Measurements from ENCODE around the gene AEBP1. TPM values are rescaled to one million over a fixed set of nuclear protein-coding genes. Genes with fewer than 3 reads are reported as not detected.

The AEBP1 gene
- total RNA-seq, 1 experiment from 2014 or later: 30.1 TPM

GRCh38 chr7:44147026-44147991 is 43.2 kb downstream of the AEBP1 start:
- BruUV-seq (replicated peaks): no TSS peak
- no peaks in the 10 kb centered on the region for H3K36me3 ChIP-seq (ENCODE audit: insufficient read depth, low read length, poor library complexity, severe bottlenecking)
- H3K27me3 ChIP-seq (replicated peaks; ENCODE audit: insufficient read depth, low read depth, low read length, poor library complexity): no peaks in the 10 kb centered on the region
- H3K9me3 ChIP-seq (ENCODE audit: low read depth, low read length, poor library complexity, severe bottlenecking): no peaks in the 10 kb centered on the region
- no peak overlapping the region for H3K4me3 ChIP-seq (ENCODE audit: low read depth, low read length, poor library complexity, severe bottlenecking)
- intact Hi-C loops (cut with micrococcal nuclease; ENCODE audit: unreplicated experiment): no loop called here
- POLR2A ChIA-PET (ENCODE audit: low non-redundant PET): no interaction called here
- H3K4me1 ChIP-seq (ENCODE audit: insufficient read depth, low read length, poor library complexity, severe bottlenecking): no peaks in the 10 kb centered on the region
- DNase-seq (ENCODE audit: low spot score): no peak
- H3K27ac ChIP-seq (ENCODE audit: low read depth, low read length, poor library complexity, severe bottlenecking): no peak overlapping the region
- TF ChIP-seq, protein P1, sequence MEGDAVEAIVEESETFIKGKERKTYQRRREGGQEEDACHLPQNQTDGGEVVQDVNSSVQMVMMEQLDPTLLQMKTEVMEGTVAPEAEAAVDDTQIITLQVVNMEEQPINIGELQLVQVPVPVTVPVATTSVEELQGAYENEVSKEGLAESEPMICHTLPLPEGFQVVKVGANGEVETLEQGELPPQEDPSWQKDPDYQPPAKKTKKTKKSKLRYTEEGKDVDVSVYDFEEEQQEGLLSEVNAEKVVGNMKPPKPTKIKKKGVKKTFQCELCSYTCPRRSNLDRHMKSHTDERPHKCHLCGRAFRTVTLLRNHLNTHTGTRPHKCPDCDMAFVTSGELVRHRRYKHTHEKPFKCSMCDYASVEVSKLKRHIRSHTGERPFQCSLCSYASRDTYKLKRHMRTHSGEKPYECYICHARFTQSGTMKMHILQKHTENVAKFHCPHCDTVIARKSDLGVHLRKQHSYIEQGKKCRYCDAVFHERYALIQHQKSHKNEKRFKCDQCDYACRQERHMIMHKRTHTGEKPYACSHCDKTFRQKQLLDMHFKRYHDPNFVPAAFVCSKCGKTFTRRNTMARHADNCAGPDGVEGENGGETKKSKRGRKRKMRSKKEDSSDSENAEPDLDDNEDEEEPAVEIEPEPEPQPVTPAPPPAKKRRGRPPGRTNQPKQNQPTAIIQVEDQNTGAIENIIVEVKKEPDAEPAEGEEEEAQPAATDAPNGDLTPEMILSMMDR (conservative IDR thresholded peaks at IDR 0.05; ENCODE audit: low read depth, low read length): no peak
- no peak for TF ChIP-seq EZH2 (IDR thresholded peaks at IDR 0.05; ENCODE audit: borderline replicate concordance, low read depth, low read length, poor library complexity, severe bottlenecking)
- CTCF ChIA-PET: no interaction called here

GRCh38 chr7:44148166-44148565 is 44.0 kb downstream of the AEBP1 start:
- Histone ChIP-seq H3K27me3 (replicated peaks; ENCODE audit: insufficient read depth, low read depth, low read length, poor library complexity) (no peaks in the 10 kb centered on the region), H3K27ac (ENCODE audit: low read depth, low read length, poor library complexity, severe bottlenecking) (no peak overlapping the region), H3K9me3 (ENCODE audit: low read depth, low read length, poor library complexity, severe bottlenecking) (no peaks in the 10 kb centered on the region), H3K36me3 (ENCODE audit: insufficient read depth, low read length, poor library complexity, severe bottlenecking) (no peaks in the 10 kb centered on the region), H3K4me3 (ENCODE audit: low read depth, low read length, poor library complexity, severe bottlenecking) (no peak overlapping the region), H3K4me1 (ENCODE audit: insufficient read depth, low read length, poor library complexity, severe bottlenecking) (no peaks in the 10 kb centered on the region)
- CTCF ChIA-PET: no interaction called here
- TF ChIP-seq EZH2 (IDR thresholded peaks at IDR 0.05; ENCODE audit: borderline replicate concordance, low read depth, low read length, poor library complexity, severe bottlenecking): no peak
- TF ChIP-seq, protein P1 (conservative IDR thresholded peaks at IDR 0.05; ENCODE audit: low read depth, low read length): no peak
- DNase-seq (ENCODE audit: low spot score): no peak
- intact Hi-C loops (cut with micrococcal nuclease; ENCODE audit: unreplicated experiment): no loop called here
- POLR2A ChIA-PET (ENCODE audit: low non-redundant PET): no interaction called here
- no TSS peak for BruUV-seq (replicated peaks)

GRCh38 chr7:44148961-44149536 is 44.9 kb downstream of the AEBP1 start:
- H3K27me3 ChIP-seq (replicated peaks; ENCODE audit: insufficient read depth, low read depth, low read length, poor library complexity): no peaks in the 10 kb centered on the region
- H3K27ac ChIP-seq (ENCODE audit: low read depth, low read length, poor library complexity, severe bottlenecking): no peak overlapping the region
- POLR2A ChIA-PET (ENCODE audit: low non-redundant PET): no interaction called here
- intact Hi-C loops (cut with micrococcal nuclease; ENCODE audit: unreplicated experiment): no loop called here
- TF ChIP-seq EZH2 (IDR thresholded peaks at IDR 0.05; ENCODE audit: borderline replicate concordance, low read depth, low read length, poor library complexity, severe bottlenecking): no peak
- TF ChIP-seq, protein P1 (conservative IDR thresholded peaks at IDR 0.05; ENCODE audit: low read depth, low read length): no peak
- H3K4me1 ChIP-seq (ENCODE audit: insufficient read depth, low read length, poor library complexity, severe bottlenecking): no peaks in the 10 kb centered on the region
- no TSS peak for BruUV-seq (replicated peaks)
- H3K36me3 ChIP-seq (ENCODE audit: insufficient read depth, low read length, poor library complexity, severe bottlenecking): no peaks in the 10 kb centered on the region
- CTCF ChIA-PET: no interaction called here
- no peak overlapping the region for H3K4me3 ChIP-seq (ENCODE audit: low read depth, low read length, poor library complexity, severe bottlenecking)
- H3K9me3 ChIP-seq (ENCODE audit: low read depth, low read length, poor library complexity, severe bottlenecking): no peaks in the 10 kb centered on the region
- DNase-seq (ENCODE audit: low spot score): no peak

Measured in A673 (cell line).